HepG2 (cell line): ENCODE results near the gene CD53. TPM values are rescaled to one million over a fixed set of nuclear protein-coding genes. Genes with fewer than 3 reads are reported as not detected.

Experiments used
- ATAC-seq: fragments of 200-7000 bp; cut with Tn5 transposase; 3 replicates; pipeline ENCODE4 v1.9.1; 2020; ENCODE audit warnings: mild to moderate bottlenecking, moderate library complexity
- BruUV-seq: library from RNA; stranded (reverse); fragments of 400-500 nt; replicated peaks from 2 replicates; lab custom pipeline; 2021; lab: Mats Ljungman, UMichigan
- CTCF ChIA-PET: fragments of 300-600 bp; formaldehyde crosslinking; extraction: SDS; loops from one replicate; lab custom pipeline; 2021; ENCODE audit warnings: low total read pairs, inconsistent platforms, low intra/inter-chr PET ratio; lab: Yijun Ruan, JAX
- POLR2A ChIA-PET: fragments of 350-600 bp; sonication (Branson Sonifier 250); formaldehyde crosslinking; loops from one replicate; lab custom pipeline; 2020; ENCODE audit warnings: antibody characterized with exemption, inconsistent platforms; lab: Yijun Ruan, JAX
- DNase-seq: peaks from one replicate; pipeline ENCODE4 v3.0.0-alpha.2; 2015; ENCODE audit warnings: low spot score
- FAIRE-seq: peaks from 3 replicates; lab custom pipeline; 2011; peaks lifted over from hg19 to GRCh38; lab: Jason Lieb, UNC
- H2AFZ ChIP-seq: one replicate; pipeline ENCODE4 v1.6.1; 2011; ENCODE audit warnings: low read length, inconsistent platforms
- H3K27ac ChIP-seq: fragments of 300-600 bp; 3 replicates; pipeline ENCODE4 v1.8.0; 2011; ENCODE audit warnings: mixed run types, mild to moderate bottlenecking, mixed read lengths, low read length, inconsistent platforms; ENCODE audit not compliant: insufficient read depth; ENCODE audit errors: extremely low read length
- H3K27me3 ChIP-seq, 2 experiments: fragments of 200-600 bp in 1 of 2; 2 replicates in 1 of 2; 3 replicates in 1 of 2; pipeline versions ENCODE4 v1.6.0 to v1.8.0; 2011; ENCODE audit warnings: low read length in 2 of 2, mild to moderate bottlenecking in 2 of 2, moderate library complexity in 2 of 2, inconsistent platforms in 1 of 2; ENCODE audit not compliant: insufficient read depth in 2 of 2, control insufficient read depth in 1 of 2
- H3K36me3 ChIP-seq, 2 experiments: fragments of 200-600 bp in 1 of 2; replicated peaks in 1 of 2; 2 replicates in 1 of 2; 3 replicates in 1 of 2; pipeline versions ENCODE4 v1.5.1 to v1.8.0; 2011; ENCODE audit warnings: low read length in 2 of 2, inconsistent platforms in 1 of 2; ENCODE audit not compliant: insufficient read depth in 2 of 2, control insufficient read depth in 1 of 2
- H3K4me1 ChIP-seq: 2 replicates; pipeline ENCODE4 v1.5.1; 2012; ENCODE audit warnings: low read length, inconsistent platforms; ENCODE audit not compliant: insufficient read depth
- H3K4me2 ChIP-seq: 2 replicates; pipeline ENCODE4 v1.6.0; 2011; ENCODE audit warnings: low read depth, low read length, inconsistent platforms
- H3K4me3 ChIP-seq, 3 experiments: fragments of 200-600 bp in 1 of 3; sonication (generic), shearing (Covaris generic) in 1 of 3; replicated peaks in 1 of 3; 2 replicates each; pipeline ENCODE4 v1.5.1; 2011 to 2016; ENCODE audit warnings: low read length in 3 of 3, inconsistent platforms in 2 of 3, low read depth in 2 of 3, mild to moderate bottlenecking in 2 of 3, control low read depth in 1 of 3, mixed read lengths in 1 of 3; ENCODE audit not compliant: insufficient read depth in 1 of 3
- H3K79me2 ChIP-seq: one replicate; pipeline ENCODE4 v1.6.1; 2011; ENCODE audit warnings: low read length, inconsistent platforms; ENCODE audit not compliant: insufficient read depth
- H3K9ac ChIP-seq: 2 replicates; pipeline ENCODE4 v1.6.0; 2011; ENCODE audit warnings: mild to moderate bottlenecking, low read depth, low read length, inconsistent platforms; ENCODE audit not compliant: insufficient read depth
- H3K9me3 ChIP-seq: 2 replicates; pipeline ENCODE4 v1.5.1; 2012; ENCODE audit warnings: mild to moderate bottlenecking, low read length
- H4K20me1 ChIP-seq: 2 replicates; pipeline ENCODE4 v1.6.0; 2011; ENCODE audit warnings: inconsistent platforms, mild to moderate bottlenecking, low read length, moderate library complexity; ENCODE audit not compliant: insufficient read depth
- ZNF816 ChIP-seq: sonication (generic); formaldehyde crosslinking; IDR thresholded peaks from 2 replicates; pipeline ENCODE4 v1.8.0; 2022; ENCODE audit warnings: missing genetic modification reagents, mild to moderate bottlenecking, borderline replicate concordance
- WGBS: methylation state at CpG from one replicate; pipeline ENCODE4 v1.1.6; 2017; ENCODE audit warnings: low lambda C conversion rate; 5-methylcytosine and 5-hydroxymethylcytosine counted together
- in situ Hi-C: cut with HindIII; loops from 2 replicates; pipeline ENCODE4 v1.10.0; 2017; ENCODE audit warnings: low pct_unique_long_range_greater_than_20kb; ENCODE audit not compliant: extremely low pct_ligation_motif_present
- intact Hi-C: fragments of 100-400 bp; cut with micrococcal nuclease; formaldehyde crosslinking; loops from one replicate; pipeline ENCODE4 v1.10.0; 2022; ENCODE audit not compliant: unreplicated experiment
- polyA plus RNA-seq, 8 experiments: library from polyadenylated mRNA; depleted of rRNA in 3 of 8; stranded (reverse) in 7 of 8; unstranded in 1 of 8; fragments of >200 nt; fragmentation: Illumina TruSeq in 4 of 8; extraction: Trizol in 4 of 8; gene quantifications; 2 replicates each; pipeline versions ENCODE4 v1.2.1 to v1.2.3, GENCODE V29; 2011 to 2016; ENCODE audit warnings: low read depth in 4 of 8, missing spikeins in 1 of 8, mixed read lengths in 1 of 8; ENCODE audit not compliant: insufficient read depth in 1 of 8
- total RNA-seq, 5 experiments: library from RNA; depleted of rRNA; stranded (reverse); fragments of >200 nt; fragmentation: Illumina TruSeq; extraction: Trizol; gene quantifications; 2 replicates each; pipeline ENCODE4 v1.2.3, GENCODE V29; 2016; ENCODE audit warnings: low read depth in 1 of 5
- TF ChIP-seq, protein P1 (sequence below): sonication (generic); formaldehyde crosslinking; IDR thresholded peaks from one replicate; pipeline ENCODE4 v1.5.1; 2020; ENCODE audit warnings: mild to moderate bottlenecking, missing genetic modification reagents; ENCODE audit errors: not compliant biosample characterization

Gene CD53
- total and polyA plus RNA-seq, 2 of the 13 experiments (the other 11 are each of a cell fraction or from before 2014, with no cell fraction given) = not detected

DNA sequence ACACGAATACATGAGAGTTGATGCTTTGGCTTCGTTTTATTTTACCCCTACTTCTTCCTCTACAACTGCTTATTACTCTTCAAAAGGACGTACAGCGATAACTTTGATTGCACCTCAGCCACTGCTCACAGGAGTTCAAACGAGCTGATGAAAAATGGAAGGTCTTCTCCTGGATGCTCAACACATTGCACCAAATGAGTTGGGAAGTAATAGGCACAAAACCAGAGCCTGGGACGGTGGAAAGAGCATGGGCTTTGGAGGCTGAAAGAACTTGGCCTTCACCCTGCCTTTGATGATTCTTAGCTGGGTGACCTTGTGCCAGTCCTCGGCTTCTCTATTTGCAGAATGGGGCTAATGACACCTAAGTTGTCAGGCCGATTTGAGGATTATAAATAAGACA lies 4.8 kb downstream of the CD53 start:
- ChIA-PET CTCF (no interaction called here), POLR2A (no interaction called here)
- DNase-seq (no peak), FAIRE-seq (no peak), ATAC-seq (no peak)
- Histone ChIP-seq H3K36me3 (no peaks in the 10 kb centered on the region), H4K20me1 (no peaks in the 10 kb centered on the region), H3K9ac (no peak overlapping the region), H3K9me3 (no peaks in the 10 kb centered on the region), H3K4me1 (no peaks in the 10 kb centered on the region), H3K4me2 (no peak overlapping the region), H3K27ac (no peak overlapping the region), H3K4me3 (no peak overlapping the region), H2AFZ (no peak overlapping the region), H3K79me2 (no peaks in the 10 kb centered on the region), H3K27me3 (no peaks in the 10 kb centered on the region)
- no TSS peak for BruUV-seq
- intact Hi-C loops (no loop called here), in situ Hi-C loops (no loop called here)
- TF ChIP-seq, protein P1, sequence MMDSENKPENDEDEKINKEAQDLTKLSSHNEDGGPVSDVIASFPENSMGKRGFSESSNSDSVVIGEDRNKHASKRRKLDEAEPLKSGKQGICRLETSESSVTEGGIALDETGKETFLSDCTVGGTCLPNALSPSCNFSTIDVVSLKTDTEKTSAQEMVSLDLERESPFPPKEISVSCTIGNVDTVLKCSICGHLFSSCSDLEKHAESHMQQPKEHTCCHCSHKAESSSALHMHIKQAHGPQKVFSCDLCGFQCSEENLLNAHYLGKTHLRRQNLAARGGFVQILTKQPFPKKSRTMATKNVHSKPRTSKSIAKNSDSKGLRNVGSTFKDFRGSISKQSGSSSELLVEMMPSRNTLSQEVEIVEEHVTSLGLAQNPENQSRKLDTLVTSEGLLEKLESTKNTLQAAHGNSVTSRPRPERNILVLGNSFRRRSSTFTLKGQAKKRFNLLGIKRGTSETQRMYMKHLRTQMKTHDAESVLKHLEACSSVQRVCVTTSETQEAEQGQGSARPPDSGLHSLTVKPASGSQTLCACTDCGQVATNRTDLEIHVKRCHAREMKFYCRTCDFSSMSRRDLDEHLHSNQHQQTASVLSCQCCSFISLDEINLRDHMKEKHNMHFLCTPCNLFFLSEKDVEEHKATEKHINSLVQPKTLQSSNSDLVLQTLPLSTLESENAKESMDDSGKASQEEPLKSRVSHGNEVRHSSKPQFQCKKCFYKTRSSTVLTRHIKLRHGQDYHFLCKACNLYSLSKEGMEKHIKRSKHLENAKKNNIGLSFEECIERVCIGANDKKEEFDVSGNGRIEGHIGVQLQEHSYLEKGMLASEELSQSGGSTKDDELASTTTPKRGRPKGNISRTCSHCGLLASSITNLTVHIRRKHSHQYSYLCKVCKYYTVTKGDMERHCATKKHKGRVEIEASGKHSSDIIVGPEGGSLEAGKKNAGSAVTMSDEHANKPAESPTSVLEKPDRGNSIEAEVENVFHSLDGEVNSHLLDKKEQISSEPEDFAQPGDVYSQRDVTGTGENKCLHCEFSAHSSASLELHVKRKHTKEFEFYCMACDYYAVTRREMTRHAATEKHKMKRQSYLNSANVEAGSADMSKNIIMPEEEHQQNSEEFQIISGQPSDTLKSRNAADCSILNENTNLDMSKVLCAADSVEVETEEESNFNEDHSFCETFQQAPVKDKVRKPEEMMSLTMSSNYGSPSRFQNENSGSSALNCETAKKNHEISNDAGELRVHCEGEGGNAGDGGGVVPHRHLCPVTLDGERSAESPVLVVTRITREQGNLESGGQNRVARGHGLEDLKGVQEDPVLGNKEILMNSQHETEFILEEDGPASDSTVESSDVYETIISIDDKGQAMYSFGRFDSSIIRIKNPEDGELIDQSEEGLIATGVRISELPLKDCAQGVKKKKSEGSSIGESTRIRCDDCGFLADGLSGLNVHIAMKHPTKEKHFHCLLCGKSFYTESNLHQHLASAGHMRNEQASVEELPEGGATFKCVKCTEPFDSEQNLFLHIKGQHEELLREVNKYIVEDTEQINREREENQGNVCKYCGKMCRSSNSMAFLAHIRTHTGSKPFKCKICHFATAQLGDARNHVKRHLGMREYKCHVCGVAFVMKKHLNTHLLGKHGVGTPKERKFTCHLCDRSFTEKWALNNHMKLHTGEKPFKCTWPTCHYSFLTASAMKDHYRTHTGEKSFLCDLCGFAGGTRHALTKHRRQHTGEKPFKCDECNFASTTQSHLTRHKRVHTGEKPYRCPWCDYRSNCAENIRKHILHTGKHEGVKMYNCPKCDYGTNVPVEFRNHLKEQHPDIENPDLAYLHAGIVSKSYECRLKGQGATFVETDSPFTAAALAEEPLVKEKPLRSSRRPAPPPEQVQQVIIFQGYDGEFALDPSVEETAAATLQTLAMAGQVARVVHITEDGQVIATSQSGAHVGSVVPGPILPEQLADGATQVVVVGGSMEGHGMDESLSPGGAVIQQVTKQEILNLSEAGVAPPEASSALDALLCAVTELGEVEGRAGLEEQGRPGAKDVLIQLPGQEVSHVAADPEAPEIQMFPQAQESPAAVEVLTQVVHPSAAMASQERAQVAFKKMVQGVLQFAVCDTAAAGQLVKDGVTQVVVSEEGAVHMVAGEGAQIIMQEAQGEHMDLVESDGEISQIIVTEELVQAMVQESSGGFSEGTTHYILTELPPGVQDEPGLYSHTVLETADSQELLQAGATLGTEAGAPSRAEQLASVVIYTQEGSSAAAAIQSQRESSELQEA (CRISPR knock-in tag) = no peak
- no peak for TF ChIP-seq ZNF816 (CRISPR knock-in tag)
- WGBS = 25% methylated on average over 8 of the region's 8 CpGs
